GM12878 (cell line): Measurements from ENCODE around the gene BLOC1S5. TPM values are rescaled to one million over a fixed set of nuclear protein-coding genes. Genes with fewer than 3 reads are reported as not detected.

Source experiments
- ATAC-seq: fragments of 200-7000 bp; cut with Tn5 transposase; 3 replicates; pipeline ENCODE4 v1.9.1; 2020; ENCODE audit warnings: mild to moderate bottlenecking, moderate library complexity
- BruUV-seq: library from RNA; stranded (reverse); fragments of 400-500 nt; replicated peaks from 2 replicates; lab custom pipeline; 2021; lab: Mats Ljungman, UMichigan
- CTCF ChIA-PET: fragments of 300-600 bp; sonication (Branson Sonifier 250); formaldehyde crosslinking; extraction: SDS; loops from one replicate; lab custom pipeline; 2021; ENCODE audit warnings: inconsistent platforms; lab: Yijun Ruan, JAX
- POLR2A ChIA-PET: fragments of 350-600 bp; formaldehyde crosslinking; extraction: SDS; loops from one replicate; lab custom pipeline; 2021; ENCODE audit warnings: inconsistent platforms; lab: Charles Lee
- RAD21 ChIA-PET: fragments of 300-600 bp; sonication (Branson Sonifier 250); formaldehyde crosslinking; loops from one replicate; lab custom pipeline; 2023; ENCODE audit warnings: antibody characterized with exemption; ENCODE audit not compliant: unreplicated experiment; lab: Charles Lee
- SMC1A ChIA-PET: fragments of 300-600 bp; sonication (Branson Sonifier 250); formaldehyde crosslinking; loops from one replicate; lab custom pipeline; 2023; ENCODE audit not compliant: unreplicated experiment, uncharacterized antibody; lab: Charles Lee
- DNase-seq: peaks from one replicate; pipeline ENCODE4 v3.0.0-alpha.2; 2011; ENCODE audit warnings: low read depth, low spot score
- FAIRE-seq: peaks from 3 replicates; lab custom pipeline; 2011; peaks lifted over from hg19 to GRCh38; lab: Jason Lieb, UNC
- H2AFZ ChIP-seq: 2 replicates; pipeline ENCODE4 v1.6.0; 2011; ENCODE audit warnings: low read depth, low read length, control low read depth; ENCODE audit not compliant: control insufficient read depth
- H3K27ac ChIP-seq: 2 replicates; pipeline ENCODE4 v1.5.1; 2011; ENCODE audit warnings: control low read depth; ENCODE audit not compliant: control insufficient read depth, insufficient read depth
- H3K27me3 ChIP-seq, 2 experiments: replicated peaks in 1 of 2; 2 replicates each; pipeline versions ENCODE4 v1.6.0 to v1.6.1; 2011; ENCODE audit warnings: low read length in 1 of 2; ENCODE audit not compliant: control insufficient read depth in 2 of 2, insufficient read depth in 2 of 2
- H3K36me3 ChIP-seq, 2 experiments: 2 replicates each; pipeline ENCODE4 v1.5.1; 2011; ENCODE audit warnings: low read length in 1 of 2; ENCODE audit not compliant: control insufficient read depth in 2 of 2, insufficient read depth in 2 of 2
- H3K4me1 ChIP-seq: 2 replicates; pipeline ENCODE4 v1.6.1; 2011; ENCODE audit warnings: mild to moderate bottlenecking, low read length, moderate library complexity, mixed read lengths; ENCODE audit not compliant: control insufficient read depth, insufficient read depth
- H3K4me2 ChIP-seq: 2 replicates; pipeline ENCODE4 v1.6.0; 2011; ENCODE audit warnings: control low read depth; ENCODE audit not compliant: control insufficient read depth, insufficient read depth
- H3K4me3 ChIP-seq: fragments of 200-600 bp; sonication (generic); 2 replicates; pipeline ENCODE4 v1.5.1; 2016
- H3K79me2 ChIP-seq: 2 replicates; pipeline ENCODE4 v1.6.0; 2011; ENCODE audit warnings: low read length; ENCODE audit not compliant: control insufficient read depth, insufficient read depth
- H3K9ac ChIP-seq: 2 replicates; pipeline ENCODE4 v1.8.0; 2011; ENCODE audit warnings: low read length, control low read depth, mixed read lengths; ENCODE audit not compliant: control insufficient read depth, insufficient read depth
- H3K9me3 ChIP-seq: replicated peaks from 3 replicates; pipeline ENCODE4 v1.5.1; 2011; ENCODE audit warnings: mild to moderate bottlenecking, low read length; ENCODE audit not compliant: control insufficient read depth, insufficient read depth
- H4K20me1 ChIP-seq: 2 replicates; pipeline ENCODE4 v1.6.0; 2011; ENCODE audit not compliant: control insufficient read depth, insufficient read depth
- BCL11A ChIP-seq: IDR thresholded peaks from 2 replicates; pipeline ENCODE4 v1.6.1; 2011; ENCODE audit warnings: low read depth, low read length
- BRCA1 ChIP-seq: IDR thresholded peaks from 2 replicates; pipeline ENCODE4 v1.6.1; 2011; ENCODE audit warnings: low read depth, low read length, improper control_type of control experiment
- CEBPB ChIP-seq, 2 experiments: fragments of 150-350 bp in 1 of 2; IDR thresholded peaks; 2 replicates each; pipeline ENCODE4 v1.6.1; 2012 to 2014; ENCODE audit warnings: low read depth in 2 of 2, low read length in 2 of 2, borderline replicate concordance in 1 of 2, inconsistent platforms in 1 of 2
- DPF2 ChIP-seq: fragments of 450-650 bp; IDR thresholded peaks from 2 replicates; pipeline ENCODE4 v1.6.1; 2017; ENCODE audit warnings: mild to moderate bottlenecking
- GABPA ChIP-seq: IDR thresholded peaks from 2 replicates; pipeline ENCODE4 v1.6.1; 2014; ENCODE audit warnings: antibody characterized with exemption, low read depth, mild to moderate bottlenecking, inconsistent platforms
- HCFC1 ChIP-seq: fragments of 150-350 bp; IDR thresholded peaks from 2 replicates; pipeline ENCODE4 v1.6.1; 2014; ENCODE audit warnings: low read length
- JUND ChIP-seq: IDR thresholded peaks from 2 replicates; pipeline ENCODE4 v1.6.1; 2012; ENCODE audit warnings: low read depth, mild to moderate bottlenecking, low read length, improper control_type of control experiment, moderate library complexity
- KDM1A ChIP-seq: fragments of 200-600 bp; sonication (generic); IDR thresholded peaks from 2 replicates; pipeline ENCODE4 v1.6.1; 2016; ENCODE audit warnings: borderline replicate concordance
- NFXL1 ChIP-seq: fragments of 450-650 bp; IDR thresholded peaks from 2 replicates; pipeline ENCODE4 v1.6.1; 2017; ENCODE audit warnings: antibody characterized with exemption, mild to moderate bottlenecking, borderline replicate concordance
- POLR2A ChIP-seq: IDR thresholded peaks from 2 replicates; pipeline ENCODE4 v1.6.1; 2011; ENCODE audit warnings: low read depth, mild to moderate bottlenecking, low read length
- SMAD5 ChIP-seq: IDR thresholded peaks from 2 replicates; pipeline ENCODE4 v1.6.1; 2016; ENCODE audit warnings: antibody characterized with exemption, low read depth
- TCF3 ChIP-seq: IDR thresholded peaks from 2 replicates; pipeline ENCODE4 v1.6.1; 2012; ENCODE audit warnings: low read depth, mild to moderate bottlenecking, low read length, borderline replicate concordance; ENCODE audit not compliant: insufficient read depth
- ZNF384 ChIP-seq: IDR thresholded peaks from 2 replicates; pipeline ENCODE4 v1.6.1; 2012; ENCODE audit warnings: low read depth, mild to moderate bottlenecking, low read length, improper control_type of control experiment, borderline replicate concordance
- WGBS: methylation state at CpG from one replicate; pipeline ENCODE4 v1.1.6; 2016; ENCODE audit warnings: low lambda C conversion rate; ENCODE audit not compliant: insufficient replicate concordance, insufficient coverage; ENCODE audit errors: missing lambda C conversion rate; 5-methylcytosine and 5-hydroxymethylcytosine counted together
- in situ Hi-C: fragments of 300-500 bp; cut with MboI; formaldehyde crosslinking; loops from 9 replicates; pipeline ENCODE4 v1.14.3; 2018; ENCODE audit warnings: mixed read lengths
- intact Hi-C: fragments of 100-400 bp; cut with micrococcal nuclease; formaldehyde crosslinking; loops from one replicate; pipeline ENCODE4 v1.14.2; 2022; ENCODE audit not compliant: unreplicated experiment
- polyA plus RNA-seq, 11 experiments: library from polyadenylated mRNA; depleted of rRNA in 4 of 11; unstranded in 6 of 11; stranded (reverse) in 5 of 11; fragments of >200 nt; fragmentation: Nextera tagmentation in 4 of 11; fragmentation: Illumina TruSeq in 1 of 11; extraction: Ambion mirVana in 4 of 11; extraction: Trizol in 1 of 11; gene quantifications; 1 replicate in 1 of 11; 2 replicates in 10 of 11; pipeline versions ENCODE4 v1.2.1 to v1.2.3, GENCODE V29; 2011 to 2016; ENCODE audit warnings: inconsistent platforms in 2 of 11, missing spikeins in 2 of 11, low read depth in 1 of 11
- total RNA-seq, 4 experiments: library from RNA; depleted of rRNA in 3 of 4; stranded (reverse); fragments of >200 nt in 3 of 4; fragmentation: Illumina TruSeq in 1 of 4; extraction: Trizol in 1 of 4; gene quantifications; 2 replicates each; pipeline versions ENCODE4 v1.2.1 to v1.2.3, GENCODE V29; 2013 to 2021
- TF ChIP-seq, protein P1 (sequence below): fragments of 450-650 bp; IDR thresholded peaks from 2 replicates; pipeline ENCODE4 v1.6.1; 2017; ENCODE audit warnings: mild to moderate bottlenecking, moderate library complexity
- TF ChIP-seq, protein P2 (sequence below): fragments of 450-650 bp; IDR thresholded peaks from 2 replicates; pipeline ENCODE4 v1.6.1; 2016; ENCODE audit warnings: mild to moderate bottlenecking, moderate library complexity, borderline replicate concordance

BLOC1S5 gene
- total and polyA plus RNA-seq, 10 of the 15 experiments (the other 5 are each of a cell fraction or from before 2014, with no cell fraction given), result 4.3 to 22.2 (median 16.1) TPM

DNA sequence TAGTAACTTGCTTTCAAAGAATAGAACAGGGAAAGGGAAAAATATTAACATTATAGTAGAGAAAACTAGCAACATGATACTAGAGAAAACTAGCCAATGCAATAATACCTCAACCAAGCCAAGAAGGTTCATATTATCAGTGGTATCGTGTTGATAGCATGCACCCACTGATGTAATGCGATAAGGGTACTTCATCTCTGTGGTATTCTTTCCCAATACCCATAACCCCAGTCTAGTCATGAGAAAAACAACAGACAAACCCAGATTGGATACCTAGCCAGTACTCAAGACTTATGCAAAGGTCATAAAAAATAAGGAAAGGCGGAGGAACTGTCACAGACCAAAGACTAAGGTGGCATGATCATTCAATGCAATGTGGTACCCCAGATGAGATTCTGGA lies 21.0 kb downstream of the BLOC1S5 start:
- H3K4me2 ChIP-seq, result no peak overlapping the region
- DNase-seq, result no peak
- TF ChIP-seq SMAD5 (no peak), BCL11A (no peak), ZNF384 (no peak), JUND (no peak), POLR2A (no peak), TCF3 (no peak), KDM1A (no peak), NFXL1 (no peak), GABPA (no peak), HCFC1 (no peak), DPF2 (no peak), CEBPB (IDR thresholded peaks at IDR 0.05; ENCODE audit: borderline replicate concordance in 1 of 2, low read depth in 2 of 2, low read length in 2 of 2) (no peak), BRCA1 (no peak)
- TF ChIP-seq, protein P1, sequence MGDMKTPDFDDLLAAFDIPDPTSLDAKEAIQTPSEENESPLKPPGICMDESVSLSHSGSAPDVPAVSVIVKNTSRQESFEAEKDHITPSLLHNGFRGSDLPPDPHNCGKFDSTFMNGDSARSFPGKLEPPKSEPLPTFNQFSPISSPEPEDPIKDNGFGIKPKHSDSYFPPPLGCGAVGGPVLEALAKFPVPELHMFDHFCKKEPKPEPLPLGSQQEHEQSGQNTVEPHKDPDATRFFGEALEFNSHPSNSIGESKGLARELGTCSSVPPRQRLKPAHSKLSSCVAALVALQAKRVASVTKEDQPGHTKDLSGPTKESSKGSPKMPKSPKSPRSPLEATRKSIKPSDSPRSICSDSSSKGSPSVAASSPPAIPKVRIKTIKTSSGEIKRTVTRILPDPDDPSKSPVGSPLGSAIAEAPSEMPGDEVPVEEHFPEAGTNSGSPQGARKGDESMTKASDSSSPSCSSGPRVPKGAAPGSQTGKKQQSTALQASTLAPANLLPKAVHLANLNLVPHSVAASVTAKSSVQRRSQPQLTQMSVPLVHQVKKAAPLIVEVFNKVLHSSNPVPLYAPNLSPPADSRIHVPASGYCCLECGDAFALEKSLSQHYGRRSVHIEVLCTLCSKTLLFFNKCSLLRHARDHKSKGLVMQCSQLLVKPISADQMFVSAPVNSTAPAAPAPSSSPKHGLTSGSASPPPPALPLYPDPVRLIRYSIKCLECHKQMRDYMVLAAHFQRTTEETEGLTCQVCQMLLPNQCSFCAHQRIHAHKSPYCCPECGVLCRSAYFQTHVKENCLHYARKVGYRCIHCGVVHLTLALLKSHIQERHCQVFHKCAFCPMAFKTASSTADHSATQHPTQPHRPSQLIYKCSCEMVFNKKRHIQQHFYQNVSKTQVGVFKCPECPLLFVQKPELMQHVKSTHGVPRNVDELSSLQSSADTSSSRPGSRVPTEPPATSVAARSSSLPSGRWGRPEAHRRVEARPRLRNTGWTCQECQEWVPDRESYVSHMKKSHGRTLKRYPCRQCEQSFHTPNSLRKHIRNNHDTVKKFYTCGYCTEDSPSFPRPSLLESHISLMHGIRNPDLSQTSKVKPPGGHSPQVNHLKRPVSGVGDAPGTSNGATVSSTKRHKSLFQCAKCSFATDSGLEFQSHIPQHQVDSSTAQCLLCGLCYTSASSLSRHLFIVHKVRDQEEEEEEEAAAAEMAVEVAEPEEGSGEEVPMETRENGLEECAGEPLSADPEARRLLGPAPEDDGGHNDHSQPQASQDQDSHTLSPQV, result no peak
- TF ChIP-seq, protein P2, sequence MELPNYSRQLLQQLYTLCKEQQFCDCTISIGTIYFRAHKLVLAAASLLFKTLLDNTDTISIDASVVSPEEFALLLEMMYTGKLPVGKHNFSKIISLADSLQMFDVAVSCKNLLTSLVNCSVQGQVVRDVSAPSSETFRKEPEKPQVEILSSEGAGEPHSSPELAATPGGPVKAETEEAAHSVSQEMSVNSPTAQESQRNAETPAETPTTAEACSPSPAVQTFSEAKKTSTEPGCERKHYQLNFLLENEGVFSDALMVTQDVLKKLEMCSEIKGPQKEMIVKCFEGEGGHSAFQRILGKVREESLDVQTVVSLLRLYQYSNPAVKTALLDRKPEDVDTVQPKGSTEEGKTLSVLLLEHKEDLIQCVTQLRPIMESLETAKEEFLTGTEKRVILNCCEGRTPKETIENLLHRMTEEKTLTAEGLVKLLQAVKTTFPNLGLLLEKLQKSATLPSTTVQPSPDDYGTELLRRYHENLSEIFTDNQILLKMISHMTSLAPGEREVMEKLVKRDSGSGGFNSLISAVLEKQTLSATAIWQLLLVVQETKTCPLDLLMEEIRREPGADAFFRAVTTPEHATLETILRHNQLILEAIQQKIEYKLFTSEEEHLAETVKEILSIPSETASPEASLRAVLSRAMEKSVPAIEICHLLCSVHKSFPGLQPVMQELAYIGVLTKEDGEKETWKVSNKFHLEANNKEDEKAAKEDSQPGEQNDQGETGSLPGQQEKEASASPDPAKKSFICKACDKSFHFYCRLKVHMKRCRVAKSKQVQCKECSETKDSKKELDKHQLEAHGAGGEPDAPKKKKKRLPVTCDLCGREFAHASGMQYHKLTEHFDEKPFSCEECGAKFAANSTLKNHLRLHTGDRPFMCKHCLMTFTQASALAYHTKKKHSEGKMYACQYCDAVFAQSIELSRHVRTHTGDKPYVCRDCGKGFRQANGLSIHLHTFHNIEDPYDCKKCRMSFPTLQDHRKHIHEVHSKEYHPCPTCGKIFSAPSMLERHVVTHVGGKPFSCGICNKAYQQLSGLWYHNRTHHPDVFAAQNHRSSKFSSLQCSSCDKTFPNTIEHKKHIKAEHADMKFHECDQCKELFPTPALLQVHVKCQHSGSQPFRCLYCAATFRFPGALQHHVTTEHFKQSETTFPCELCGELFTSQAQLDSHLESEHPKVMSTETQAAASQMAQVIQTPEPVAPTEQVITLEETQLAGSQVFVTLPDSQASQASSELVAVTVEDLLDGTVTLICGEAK, result no peak
- no peak for ATAC-seq
- H3K9me3 ChIP-seq, result no peaks in the 10 kb centered on the region; the same call in 2 of the 3 replicates
- FAIRE-seq, result no peak
- H2AFZ ChIP-seq, result no peak overlapping the region
- H3K4me1 ChIP-seq, result no peaks in the 10 kb centered on the region
- no TSS peak for BruUV-seq
- POLR2A ChIA-PET, result no interaction called here
- RAD21 ChIA-PET, result no interaction called here
- H3K27me3 ChIP-seq, result no peaks in the 10 kb centered on the region
- no peak overlapping the region for H3K9ac ChIP-seq
- SMC1A ChIA-PET, result no interaction called here
- intact Hi-C loops, result no loop called here
- no peaks in the 10 kb centered on the region for H4K20me1 ChIP-seq
- CTCF ChIA-PET, result no interaction called here
- H3K79me2 ChIP-seq, result no peaks in the 10 kb centered on the region
- peaks cover 0 to 3% of the 10 kb centered on the region in 2 experiments; a peak in 1 of 4 replicates for H3K36me3 ChIP-seq
- H3K4me3 ChIP-seq, result no peak overlapping the region
- WGBS, result 82% methylated on average over 3 of the region's 3 CpGs
- H3K27ac ChIP-seq, result no peak overlapping the region
- in situ Hi-C loops, result no loop called here
